HG03520 (cell line): ENCODE data around the gene SWI5.
"Not testable (repeated sequence)": the region's sequence is repeated elsewhere in the genome, so short reads cannot be mapped to it uniquely, and the experiment has no call there.

Experiments used
- ATAC-seq: cut with Tn5 transposase; IDR thresholded peaks from one replicate; pipeline ENCODE4 v1.9.1; 2021; ENCODE audit warnings: mild to moderate bottlenecking, moderate library complexity; ENCODE audit not compliant: unreplicated experiment

Gene SWI5

GRCh38 chr9:128275198-128276007, 673 bp upstream of the SWI5 start, which contains the start of gene GOLGA2:
Gene GOLGA2, minus strand, starts transcription at chr9:128276007. Its CDS starts 31 bp downstream, at chr9:128275976.
- ATAC-seq, result peak; percentile 47

DNA sequence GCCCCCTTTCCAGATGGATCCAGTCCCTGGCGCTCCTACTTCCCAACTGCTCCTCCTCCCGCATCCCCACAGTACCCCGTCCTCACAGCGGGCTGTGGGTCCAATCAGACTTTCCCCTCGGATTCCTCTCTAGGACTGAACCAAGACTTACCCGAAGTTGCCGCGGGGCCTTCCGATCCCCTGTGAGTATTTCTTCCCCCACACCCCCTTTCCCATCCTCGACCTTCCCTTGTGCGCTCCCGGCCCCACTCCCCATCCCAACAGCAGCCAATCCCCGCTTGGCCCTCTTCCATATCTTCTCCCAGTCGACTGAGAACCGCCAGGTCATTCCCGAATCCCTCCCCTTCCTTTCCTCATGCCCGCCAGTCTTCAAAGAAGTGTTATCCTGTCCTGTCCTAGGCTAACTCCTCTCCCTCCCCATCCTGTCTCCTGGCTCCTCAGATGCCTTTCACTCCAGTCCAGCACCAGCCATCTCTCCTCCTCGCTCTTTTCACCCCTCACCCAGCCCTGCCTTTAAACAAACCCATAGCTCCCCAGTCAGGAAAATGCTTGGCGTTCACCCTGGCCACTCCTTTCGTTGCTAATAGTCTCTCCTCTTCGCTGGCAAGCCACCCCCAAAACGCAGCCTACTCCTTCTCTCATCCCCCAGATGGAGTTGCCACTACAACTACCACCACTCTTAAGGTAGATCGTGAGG, 646 bp downstream of the SWI5 start:
- ATAC-seq, result no peak

DNA sequence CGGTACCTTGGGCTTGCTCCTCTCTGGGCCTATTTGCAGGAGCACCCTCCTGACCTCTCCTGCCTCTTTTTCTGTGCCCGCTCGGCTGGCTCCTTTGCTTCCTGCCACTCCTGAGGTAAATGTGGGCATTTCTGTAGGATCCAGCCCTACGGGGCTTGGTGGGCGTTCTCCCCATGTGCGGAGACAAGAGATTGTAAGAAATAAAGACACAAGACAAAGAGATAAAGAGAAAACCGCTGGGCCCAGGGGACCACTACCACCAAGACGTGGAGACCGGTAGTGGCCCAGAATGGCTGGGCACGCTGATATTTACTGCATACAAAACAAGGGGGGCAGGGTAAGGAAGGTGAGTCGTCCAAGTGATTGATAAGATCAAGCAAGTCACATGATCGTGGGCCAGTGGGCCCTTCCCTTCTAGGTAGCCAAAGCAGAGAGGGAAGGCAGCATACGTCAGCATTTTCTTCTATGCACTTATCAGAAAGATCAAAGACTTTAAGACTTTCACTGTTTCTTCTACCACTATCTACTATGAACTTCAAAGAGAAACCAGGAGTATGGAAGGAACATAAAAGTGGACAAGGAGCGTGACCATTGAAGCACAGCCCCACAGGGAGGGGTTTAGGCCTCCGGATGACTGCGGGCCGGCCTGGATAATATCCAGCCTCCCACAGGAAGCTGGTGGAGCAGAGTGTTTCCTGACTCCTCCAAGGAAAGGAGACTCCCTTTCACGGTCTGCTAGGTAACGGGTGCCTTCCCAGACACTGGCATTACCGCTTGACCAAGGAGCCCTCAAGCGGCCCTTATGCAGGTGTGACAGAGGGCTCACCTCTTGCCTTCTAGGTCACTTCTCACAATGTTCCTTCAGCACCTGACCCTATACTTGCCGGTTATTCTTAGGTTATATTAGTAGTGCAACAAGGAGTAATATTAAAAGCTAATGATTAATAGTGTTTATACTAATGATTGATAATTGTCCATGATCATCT, 3.3 kb downstream of the SWI5 start:
- ATAC-seq, result not testable (repeated sequence)

DNA sequence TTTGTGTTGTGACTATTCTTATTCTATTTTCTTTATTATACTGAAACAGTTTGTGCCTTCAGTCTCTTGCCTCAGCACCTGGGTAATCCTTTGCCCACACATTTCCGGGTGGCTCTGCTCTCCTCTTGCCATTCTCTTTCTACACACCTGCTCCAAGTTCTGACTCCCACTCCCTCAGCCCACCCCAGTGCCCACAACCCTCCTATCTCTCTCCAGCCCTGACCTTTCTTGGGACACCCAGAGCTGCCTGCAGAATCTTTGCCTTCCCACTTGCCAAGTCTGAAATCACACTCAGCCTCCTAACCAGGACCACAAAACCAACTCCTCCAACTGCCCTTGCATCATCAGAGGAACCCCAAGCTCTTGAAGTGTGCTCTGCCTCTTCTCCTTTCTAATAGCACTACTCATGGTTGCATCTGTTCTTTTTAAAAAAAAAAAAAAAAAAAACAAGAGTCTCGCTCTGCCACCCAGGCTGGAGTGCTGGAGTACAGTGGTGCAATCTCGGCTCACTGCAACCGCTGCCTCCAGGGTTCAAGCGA, 4.1 kb downstream of the SWI5 start:
- ATAC-seq, result no peak

DNA sequence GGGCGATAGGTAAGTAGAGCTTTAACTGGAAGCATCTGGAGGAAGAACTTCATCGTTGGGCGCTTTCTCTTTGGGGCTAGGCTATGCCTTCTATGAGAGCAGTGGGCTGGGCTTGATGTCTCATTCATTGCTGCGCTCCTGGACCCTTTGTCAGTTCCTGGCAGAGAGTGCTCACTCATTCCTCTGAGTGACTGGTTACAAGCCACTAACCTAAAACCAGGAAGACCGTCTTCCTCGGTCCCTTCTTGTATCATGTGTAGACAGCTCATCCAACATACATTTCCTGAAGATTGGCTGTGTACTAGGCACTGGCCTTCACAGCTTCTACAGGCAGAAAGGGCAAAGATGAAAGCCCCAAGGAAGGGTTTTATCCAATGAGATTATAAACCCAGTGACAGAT, 6.4 kb downstream of the SWI5 start:
- ATAC-seq, result no peak

DNA sequence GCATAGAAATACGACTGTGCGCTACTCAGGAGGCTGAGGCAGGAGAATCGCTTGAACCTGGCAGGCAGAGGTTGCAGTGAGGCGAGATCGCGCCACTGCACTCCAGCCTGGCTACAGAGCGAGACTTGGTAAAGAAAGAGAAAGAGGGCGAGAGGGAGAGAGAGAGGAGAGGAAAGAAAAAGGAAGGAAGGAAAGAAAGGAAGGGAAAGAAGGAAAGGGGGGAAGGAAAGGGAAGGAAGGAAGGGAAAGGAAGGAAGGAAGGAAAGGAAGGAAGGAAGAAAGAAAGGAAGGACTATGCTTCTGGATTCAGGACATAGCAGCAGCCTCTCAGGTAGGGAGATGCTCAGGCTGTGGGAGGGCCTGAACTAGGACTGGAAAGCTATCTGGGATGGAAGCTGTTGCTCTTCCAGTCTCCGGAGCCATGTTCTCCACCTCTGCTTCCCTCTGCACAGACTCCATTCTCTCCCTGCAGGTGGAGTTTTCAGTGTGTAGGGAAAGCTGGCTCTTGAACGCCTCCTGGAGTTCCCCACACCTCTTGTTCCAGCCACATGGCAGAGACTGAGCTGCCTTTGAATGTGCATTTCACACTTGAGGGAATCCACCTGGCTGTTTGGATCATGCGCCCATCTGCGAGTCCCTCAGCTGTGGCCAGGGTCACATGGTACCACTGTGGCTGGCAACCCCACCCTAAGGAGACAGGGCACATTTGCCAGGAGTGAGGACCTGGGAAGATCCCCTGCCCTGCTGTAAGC, 9.1 kb downstream of the SWI5 start:
- no peak for ATAC-seq

DNA sequence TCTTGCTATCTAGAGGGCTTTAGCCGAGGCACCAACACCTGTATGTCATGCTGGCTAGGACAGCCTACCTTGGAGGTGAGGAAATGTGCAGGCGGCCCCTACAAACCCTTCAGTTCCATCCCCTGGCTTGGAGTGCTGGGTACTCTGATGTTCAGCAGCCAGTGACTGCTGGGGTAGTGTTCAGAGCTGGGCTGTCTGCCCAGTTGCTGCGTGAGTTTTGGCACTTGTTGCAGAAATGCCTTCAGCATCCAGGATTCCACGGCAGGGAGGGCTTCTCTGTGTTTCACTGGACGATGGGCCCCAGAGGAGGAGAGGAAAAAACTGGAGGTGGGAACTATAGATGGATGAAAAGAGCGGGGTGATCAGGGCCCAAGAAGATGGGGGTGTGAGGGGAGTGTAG, 10.4 kb downstream of the SWI5 start:
- ATAC-seq, result no peak

- no peak for ATAC-seq
These were observed 12.4 kb downstream of the SWI5 start for GRCh38 chr9:128288273-128289004.

DNA sequence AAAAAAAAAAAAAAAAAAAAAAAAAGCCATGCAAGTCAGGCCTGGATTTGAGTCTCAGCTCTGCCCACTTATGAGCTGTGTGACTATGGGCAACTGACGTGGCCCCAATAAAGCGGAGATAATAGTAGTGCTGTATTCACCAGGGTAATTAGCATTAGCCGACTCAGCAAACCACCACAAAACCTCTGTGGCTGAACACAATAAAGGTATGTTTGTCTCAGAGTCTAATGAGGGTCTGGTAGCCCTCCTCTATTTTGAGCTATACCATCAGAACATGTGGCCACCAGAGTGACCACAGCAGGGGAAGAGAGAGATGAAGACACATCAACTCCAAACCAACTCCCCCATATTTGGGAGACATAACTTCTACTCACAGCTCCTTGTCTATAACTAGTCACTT, 15.9 kb downstream of the SWI5 start:
- ATAC-seq, result no peak

- no peak for ATAC-seq
These were observed 17.0 kb downstream of the SWI5 start for GRCh38 chr9:128293091-128293490.

DNA sequence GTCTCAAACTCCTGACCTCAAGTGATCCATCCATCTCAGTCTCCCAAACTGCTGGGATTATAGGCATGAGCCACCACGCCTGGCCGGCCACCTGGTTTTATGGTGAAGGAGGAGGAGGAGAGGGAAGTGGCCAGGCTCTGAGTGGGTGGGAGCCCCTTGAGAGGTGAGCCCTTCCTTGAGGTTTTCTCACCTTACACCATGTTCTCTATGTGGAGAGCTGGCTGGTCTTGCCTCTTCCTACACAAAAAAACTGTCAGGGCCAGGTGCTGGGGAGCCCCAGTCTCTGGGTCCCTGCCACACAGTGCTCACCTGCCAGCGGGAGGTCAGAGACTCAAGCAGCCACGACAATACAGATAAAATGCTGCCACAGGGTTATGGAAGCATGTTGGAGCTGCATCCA, 18.1 kb downstream of the SWI5 start:
- no peak for ATAC-seq

DNA sequence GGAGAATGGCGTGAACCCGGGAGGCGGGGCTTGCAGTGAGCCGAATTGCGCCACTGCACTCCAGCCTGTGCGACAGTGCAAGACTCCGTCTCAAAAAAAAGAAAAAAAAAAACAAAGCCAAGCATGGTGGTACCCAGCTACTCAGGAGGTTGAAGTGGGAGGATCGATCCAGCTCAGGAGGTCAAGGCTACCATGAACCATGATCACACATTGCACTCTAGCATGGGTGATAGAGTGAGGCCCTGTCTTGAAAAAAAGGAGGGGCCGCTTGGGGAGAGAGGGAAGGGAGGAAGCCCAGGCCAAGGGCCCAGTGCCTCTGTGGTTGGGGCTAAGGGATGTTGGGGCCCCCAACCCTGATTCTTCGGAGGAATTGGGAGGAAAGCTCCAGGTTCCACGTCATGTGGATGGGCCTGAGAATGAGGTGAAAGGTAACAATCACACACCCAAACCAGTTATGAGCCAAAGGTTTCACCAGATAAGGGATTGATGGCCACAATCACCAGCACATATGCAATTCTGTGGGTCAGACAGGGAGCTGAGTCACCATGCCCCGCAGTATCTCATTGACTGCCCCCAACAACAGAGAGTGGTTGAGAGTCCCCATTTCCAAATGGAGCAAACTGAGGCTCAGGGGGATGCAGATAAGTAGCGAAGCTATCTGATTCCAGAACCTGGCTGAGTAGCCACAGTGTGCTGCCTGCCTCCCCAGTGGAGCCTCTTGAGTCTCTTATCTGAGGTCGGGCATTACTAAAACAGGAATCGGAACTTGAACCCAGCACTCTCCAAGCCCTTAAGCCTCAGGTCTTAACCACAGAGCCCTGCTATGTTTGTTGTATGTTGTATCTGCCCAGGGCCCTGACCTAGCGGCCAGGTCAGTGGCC, 20.5 kb downstream of the SWI5 start:
- no peak for ATAC-seq

DNA sequence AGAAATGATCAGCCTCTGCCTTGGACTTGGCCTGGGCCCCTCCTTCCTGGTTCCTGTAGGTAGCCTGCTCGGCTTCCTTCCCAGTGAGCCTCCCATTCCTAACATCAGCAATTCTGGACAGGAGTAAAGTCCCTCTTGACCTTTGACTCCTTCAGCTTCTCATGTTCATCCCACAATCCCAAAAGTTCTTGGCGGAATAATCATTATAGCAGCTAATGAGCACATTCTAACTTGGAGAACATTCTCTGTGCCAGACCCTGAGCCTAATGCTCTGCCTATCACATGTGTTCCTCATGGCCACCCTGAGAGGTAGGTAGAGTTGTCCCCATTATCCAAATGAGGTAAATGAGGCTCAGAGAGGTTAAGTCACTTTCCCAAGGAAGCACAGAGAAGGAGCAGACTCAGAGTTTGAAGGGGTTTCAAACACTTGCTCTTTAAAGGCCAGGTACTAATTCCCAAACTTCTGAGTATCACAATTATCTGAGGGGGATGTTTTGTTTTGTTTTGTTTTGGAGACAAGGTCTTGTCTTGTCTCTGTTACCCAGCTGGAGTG, 21.2 kb downstream of the SWI5 start:
- ATAC-seq, result no peak

- no peak for ATAC-seq
These were observed 22.7 kb downstream of the SWI5 start for GRCh38 chr9:128298535-128299482.

DNA sequence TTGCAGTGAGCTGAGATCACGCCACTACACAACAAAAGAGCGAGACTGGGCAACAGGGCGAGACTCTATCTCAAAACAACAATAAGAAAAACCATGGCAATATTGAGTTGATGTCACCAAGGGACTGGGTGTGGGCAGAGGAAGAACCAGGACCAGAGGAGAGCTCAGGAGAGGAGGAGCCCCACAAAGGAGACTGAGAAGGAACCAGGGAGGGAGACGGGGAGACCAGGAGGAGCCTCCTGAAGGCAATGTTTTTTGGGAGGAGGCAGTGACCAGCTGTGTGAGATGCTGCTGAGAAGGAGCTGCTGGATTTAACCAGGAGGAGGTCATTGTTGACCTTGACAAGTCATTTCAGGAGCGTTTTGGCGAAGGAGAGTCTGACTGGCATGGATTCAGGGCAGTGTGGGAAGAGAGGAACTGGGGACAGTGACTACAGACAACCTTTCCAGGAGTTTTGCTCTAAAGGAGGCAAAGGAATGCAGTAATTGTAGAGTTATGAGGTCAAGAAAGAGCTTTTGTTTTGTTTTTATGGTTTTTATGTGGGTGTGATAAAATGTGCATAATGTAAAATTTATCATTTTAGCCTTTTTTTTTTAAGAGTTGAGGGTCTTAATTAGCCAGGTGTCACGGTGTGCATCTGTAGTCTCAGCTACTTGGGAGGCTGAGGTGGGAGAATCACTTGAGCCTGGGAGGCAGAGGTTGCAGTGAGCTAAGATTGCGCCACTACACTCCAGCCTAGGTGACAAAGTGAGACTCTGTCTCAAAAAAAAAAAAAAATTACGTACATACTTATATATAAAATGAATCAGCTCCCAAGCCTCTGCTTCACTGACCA, 28.3 kb downstream of the SWI5 start:
- no peak for ATAC-seq

- ATAC-seq, result no peak
These were observed 28.9 kb downstream of the SWI5 start for GRCh38 chr9:128304971-128305288.
